Measurements from ENCODE around the gene MOCOS. TPM values are rescaled to one million over a fixed set of nuclear protein-coding genes. Genes with fewer than 3 reads are reported as not detected.

MOCOS gene
- total RNA-seq, 1 experiment from 2014 or later = 5.1 TPM

GRCh38 chr18:36152781-36153180 lies 34.5 kb upstream of the MOCOS start:
- POLR2A ChIA-PET (ENCODE audit: unreplicated experiment) = no interaction called here
- no peaks in the 10 kb centered on the region for H3K79me2 ChIP-seq (ENCODE audit: low read length)
- H3K4me3 ChIP-seq (ENCODE audit: low read length) = no peak overlapping the region
- no peak overlapping the region for H3K4me2 ChIP-seq (ENCODE audit: low read length)
- ATAC-seq = no peak
- intact Hi-C loops (cut with micrococcal nuclease) = no loop called here
- H4K20me1 ChIP-seq (ENCODE audit: low read length) = no peaks in the 10 kb centered on the region
- no peaks in the 10 kb centered on the region for H3K4me1 ChIP-seq (ENCODE audit: insufficient read depth, low read length)
- H3F3A ChIP-seq (ENCODE audit: low read length, unreplicated experiment) = no peaks in the 10 kb centered on the region
- no peaks in the 10 kb centered on the region for H3K9me3 ChIP-seq (ENCODE audit: low read length)
- 0 out of 2 replicates have a peak, but pooled peaks cover 6% of the 10 kb centered on the region for H3K36me3 ChIP-seq (ENCODE audit: low read depth, low read length)
- no peaks in the 10 kb centered on the region for H3K9me2 ChIP-seq (replicated peaks; ENCODE audit: low read length)
- BruUV-seq (replicated peaks) = no TSS peak
- H3K9ac ChIP-seq (ENCODE audit: low read length) = no peak overlapping the region
- H2AFZ ChIP-seq (ENCODE audit: low read length) = no peak overlapping the region
- no peak for DNase-seq
- H3K27me3 ChIP-seq (ENCODE audit: low read length) = no peaks in the 10 kb centered on the region
- CTCF ChIA-PET = no interaction called here
- TF ChIP-seq EZH2phosphoT487 (IDR thresholded peaks at IDR 0.05; ENCODE audit: borderline replicate concordance, low read length) (no peak), CTCF (conservative IDR thresholded peaks at IDR 0.05; ENCODE audit: low read depth, low read length) (no peak)
- no peak overlapping the region for H3K27ac ChIP-seq (ENCODE audit: low read length)

- Histone ChIP-seq H3K79me2 (ENCODE audit: low read length) (no peaks in the 10 kb centered on the region), H4K20me1 (ENCODE audit: low read length) (no peaks in the 10 kb centered on the region), H2AFZ (ENCODE audit: low read length) (no peak overlapping the region), H3K4me1 (ENCODE audit: insufficient read depth, low read length) (no peaks in the 10 kb centered on the region), H3K4me2 (ENCODE audit: low read length) (no peak overlapping the region), H3F3A (ENCODE audit: low read length, unreplicated experiment) (no peaks in the 10 kb centered on the region), H3K9ac (ENCODE audit: low read length) (no peak overlapping the region), H3K27me3 (ENCODE audit: low read length) (no peaks in the 10 kb centered on the region), H3K9me2 (replicated peaks; ENCODE audit: low read length) (no peaks in the 10 kb centered on the region), H3K36me3 (ENCODE audit: low read depth, low read length) (0 out of 2 replicates have a peak, but pooled peaks cover 6% of the 10 kb centered on the region), H3K27ac (ENCODE audit: low read length) (no peak overlapping the region), H3K4me3 (ENCODE audit: low read length) (no peak overlapping the region), H3K9me3 (ENCODE audit: low read length) (no peaks in the 10 kb centered on the region)
- TF ChIP-seq CTCF (conservative IDR thresholded peaks at IDR 0.05; ENCODE audit: low read depth, low read length) = no peak
- TF ChIP-seq EZH2 (IDR thresholded peaks at IDR 0.05; ENCODE audit: low read length, unreplicated experiment) = no peak
- no peak for TF ChIP-seq EZH2phosphoT487 (IDR thresholded peaks at IDR 0.05; ENCODE audit: borderline replicate concordance, low read length)
- POLR2A ChIA-PET (ENCODE audit: unreplicated experiment) = no interaction called here
- BruUV-seq (replicated peaks) = no TSS peak
- intact Hi-C loops (cut with micrococcal nuclease) = no loop called here
- CTCF ChIA-PET = no interaction called here
- ATAC-seq (no peak), DNase-seq (no peak)
These were observed 34.1 kb upstream of the MOCOS start for GRCh38 chr18:36153203-36153602.

- no peak for TF ChIP-seq EZH2phosphoT487 (IDR thresholded peaks at IDR 0.05; ENCODE audit: borderline replicate concordance, low read length)
- no peak for TF ChIP-seq CTCF (conservative IDR thresholded peaks at IDR 0.05; ENCODE audit: low read depth, low read length)
- no peak for TF ChIP-seq EZH2 (IDR thresholded peaks at IDR 0.05; ENCODE audit: low read length, unreplicated experiment)
- ChIA-PET POLR2A (ENCODE audit: unreplicated experiment) (no interaction called here), CTCF (no interaction called here)
- Histone ChIP-seq H3K9me2 (replicated peaks; ENCODE audit: low read length) (no peaks in the 10 kb centered on the region), H3K27ac (ENCODE audit: low read length) (no peak overlapping the region), H3K4me1 (ENCODE audit: insufficient read depth, low read length) (no peaks in the 10 kb centered on the region), H4K20me1 (ENCODE audit: low read length) (no peaks in the 10 kb centered on the region), H3K36me3 (ENCODE audit: low read depth, low read length) (0 out of 2 replicates have a peak, but pooled peaks cover 6% of the 10 kb centered on the region), H2AFZ (ENCODE audit: low read length) (no peak overlapping the region), H3K9ac (ENCODE audit: low read length) (no peak overlapping the region), H3K4me2 (ENCODE audit: low read length) (no peak overlapping the region), H3F3A (ENCODE audit: low read length, unreplicated experiment) (no peaks in the 10 kb centered on the region), H3K27me3 (ENCODE audit: low read length) (no peaks in the 10 kb centered on the region), H3K79me2 (ENCODE audit: low read length) (no peaks in the 10 kb centered on the region), H3K9me3 (ENCODE audit: low read length) (no peaks in the 10 kb centered on the region), H3K4me3 (ENCODE audit: low read length) (no peak overlapping the region)
- intact Hi-C loops (cut with micrococcal nuclease) = no loop called here
- ATAC-seq (no peak), DNase-seq (no peak)
- no TSS peak for BruUV-seq (replicated peaks)
These were observed 33.5 kb upstream of the MOCOS start for GRCh38 chr18:36153771-36154170.
